ENCODE data around the gene ESRRB. TPM values are rescaled to one million over a fixed set of nuclear protein-coding genes. Genes with fewer than 3 reads are reported as not detected.

ESRRB gene
- polyA plus RNA-seq, 1 experiment = not detected

- Histone ChIP-seq H3K4me3 (ENCODE audit: low read depth, low read length) (no peak overlapping the region), H3K27ac (ENCODE audit: low read depth, low read length) (no peak overlapping the region), H3K9me3 (ENCODE audit: control insufficient read depth, insufficient read depth, low read length) (no peaks in the 10 kb centered on the region), H3K27me3 (ENCODE audit: control insufficient read depth, insufficient read depth, low read length) (no peaks in the 10 kb centered on the region)
- DNase-seq (ENCODE audit: low read depth, low spot score) = no peak
- no peak for TF ChIP-seq CTCF (IDR thresholded peaks at IDR 0.05; ENCODE audit: low read depth, low read length)
- POLR2A ChIA-PET = no interaction called here
- CTCF ChIA-PET = interaction anchor here (0.6 kb wide), 1 partner anchor 12 kb away, joined by 7 read pairs; no protein-coding TSS in a partner anchor
Measured at GRCh38 chr14:76420827-76421226, 44.9 kb downstream of the ESRRB start.

- CTCF ChIA-PET = no interaction called here
- Histone ChIP-seq H3K27me3 (ENCODE audit: control insufficient read depth, insufficient read depth, low read length) (no peaks in the 10 kb centered on the region), H3K9me3 (ENCODE audit: control insufficient read depth, insufficient read depth, low read length) (no peaks in the 10 kb centered on the region), H3K4me3 (ENCODE audit: low read depth, low read length) (no peak overlapping the region), H3K27ac (ENCODE audit: low read depth, low read length) (no peak overlapping the region)
- DNase-seq (ENCODE audit: low read depth, low spot score) = no peak
- TF ChIP-seq CTCF (IDR thresholded peaks at IDR 0.05; ENCODE audit: low read depth, low read length) = no peak
- POLR2A ChIA-PET = no interaction called here
Measured at GRCh38 chr14:76421662-76422061, 45.7 kb downstream of the ESRRB start.

GRCh38 chr14:76422662-76423061 lies 46.7 kb downstream of the ESRRB start:
- ChIA-PET POLR2A (no interaction called here), CTCF (no interaction called here)
- no peak for DNase-seq (ENCODE audit: low read depth, low spot score)
- Histone ChIP-seq H3K27me3 (ENCODE audit: control insufficient read depth, insufficient read depth, low read length) (no peaks in the 10 kb centered on the region), H3K9me3 (ENCODE audit: control insufficient read depth, insufficient read depth, low read length) (no peaks in the 10 kb centered on the region), H3K27ac (ENCODE audit: low read depth, low read length) (no peak overlapping the region), H3K4me3 (ENCODE audit: low read depth, low read length) (no peak overlapping the region)
- TF ChIP-seq CTCF (IDR thresholded peaks at IDR 0.05; ENCODE audit: low read depth, low read length) = no peak

- DNase-seq (ENCODE audit: low read depth, low spot score) = no peak
- no peak for TF ChIP-seq CTCF (IDR thresholded peaks at IDR 0.05; ENCODE audit: low read depth, low read length)
- Histone ChIP-seq H3K27me3 (ENCODE audit: control insufficient read depth, insufficient read depth, low read length) (no peaks in the 10 kb centered on the region), H3K27ac (ENCODE audit: low read depth, low read length) (no peak overlapping the region), H3K4me3 (ENCODE audit: low read depth, low read length) (no peak overlapping the region), H3K9me3 (ENCODE audit: control insufficient read depth, insufficient read depth, low read length) (no peaks in the 10 kb centered on the region)
- POLR2A ChIA-PET = interaction anchor here (0.6 kb wide), 1 partner anchor 57 kb away, joined by 5 read pairs; no protein-coding TSS in a partner anchor
- CTCF ChIA-PET = no interaction called here
Measured at GRCh38 chr14:76423534-76423933, 47.6 kb downstream of the ESRRB start.

- Histone ChIP-seq H3K27me3 (ENCODE audit: control insufficient read depth, insufficient read depth, low read length) (no peaks in the 10 kb centered on the region), H3K4me3 (ENCODE audit: low read depth, low read length) (no peak overlapping the region), H3K9me3 (ENCODE audit: control insufficient read depth, insufficient read depth, low read length) (no peaks in the 10 kb centered on the region), H3K27ac (ENCODE audit: low read depth, low read length) (no peak overlapping the region)
- ChIA-PET CTCF (no interaction called here), POLR2A (no interaction called here)
- DNase-seq (ENCODE audit: low read depth, low spot score) = no peak
- no peak for TF ChIP-seq CTCF (IDR thresholded peaks at IDR 0.05; ENCODE audit: low read depth, low read length)
Measured at GRCh38 chr14:76424359-76424758, 48.4 kb downstream of the ESRRB start.
